Esophagus mucosa (tissue), 1 donor: Measurements from ENCODE around the gene HLA-DMB. TPM values are rescaled to one million over a fixed set of nuclear protein-coding genes. Genes with fewer than 3 reads are reported as not detected.

Source experiments
- ATAC-seq: fragments of 200-7000 bp; cut with Tn5 transposase; one replicate; pipeline ENCODE4 v1.9.1; 2020
- total RNA-seq: library from RNA; stranded (reverse); gene quantifications from one replicate; pipeline ENCODE4 v1.2.4, GENCODE V29; 2023
- donor health status: DM: yes; HTN: yes; CAD: no.

Gene HLA-DMB
- total RNA-seq, 1 donor from 2014 or later, result 5.5 TPM

GRCh38 chr6:32971581-32972352, 30.9 kb upstream of the HLA-DMB start:
- ATAC-seq, result peak; percentile 73

GRCh38 chr6:32971242-32971580, 30.4 kb upstream of the HLA-DMB start:
- ATAC-seq, result no peak

GRCh38 chr6:32970413-32971241, 29.8 kb upstream of the HLA-DMB start:
- peak; percentile 30 for ATAC-seq

- ATAC-seq, result peak; percentile 16
These were observed 29.0 kb upstream of the HLA-DMB start for GRCh38 chr6:32969685-32970412.

- peak; percentile 42 for ATAC-seq
These were observed 28.2 kb upstream of the HLA-DMB start for GRCh38 chr6:32968867-32969684.

GRCh38 chr6:32968093-32968866, 27.5 kb upstream of the HLA-DMB start, which contains the start of gene BRD2:
Gene BRD2, plus strand, starts transcription at chr6:32968594. Its CDS starts 4,305 bp downstream, at chr6:32972899.
- peak; percentile 72 for ATAC-seq

- no peak for ATAC-seq
These were observed 26.6 kb upstream of the HLA-DMB start for GRCh38 chr6:32967151-32968091.

- ATAC-seq, result no peak
These were observed 23.9 kb upstream of the HLA-DMB start for GRCh38 chr6:32964776-32965175.

GRCh38 chr6:32963866-32964265, 23.0 kb upstream of the HLA-DMB start:
- no peak for ATAC-seq

GRCh38 chr6:32962213-32962826, 21.5 kb upstream of the HLA-DMB start:
- ATAC-seq, result no peak

- ATAC-seq, result no peak
These were observed 19.7 kb upstream of the HLA-DMB start for GRCh38 chr6:32960563-32960962.

GRCh38 chr6:32956176-32956575, 15.3 kb upstream of the HLA-DMB start:
- no peak for ATAC-seq

- no peak for ATAC-seq
These were observed 14.4 kb upstream of the HLA-DMB start for GRCh38 chr6:32954986-32955802.

- no peak for ATAC-seq
These were observed 13.4 kb upstream of the HLA-DMB start for GRCh38 chr6:32954267-32954666.

GRCh38 chr6:32953775-32954174, 12.9 kb upstream of the HLA-DMB start:
- ATAC-seq, result no peak

GRCh38 chr6:32952817-32953739, 12.2 kb upstream of the HLA-DMB start, which contains the start of gene HLA-DMA:
Gene HLA-DMA, minus strand, starts transcription at chr6:32953097. Its CDS starts 61 bp downstream, at chr6:32953036.
- peak; percentile 98 for ATAC-seq

- no peak for ATAC-seq
These were observed 9.6 kb upstream of the HLA-DMB start for GRCh38 chr6:32950449-32950848.

- no peak for ATAC-seq
These were observed 9.2 kb upstream of the HLA-DMB start for GRCh38 chr6:32950010-32950409.
